SK-N-SH (cell line): Measurements from ENCODE around the gene PRAMEF11. TPM values are rescaled to one million over a fixed set of nuclear protein-coding genes. Genes with fewer than 3 reads are reported as not detected.
"Not testable (repeated sequence)": the region's sequence is repeated elsewhere in the genome, so short reads cannot be mapped to it uniquely, and the experiment has no call there.

Source experiments
- CTCF ChIA-PET: fragments of 300-600, 350-600 bp; formaldehyde crosslinking; extraction: SDS; loops from one replicate; lab custom pipeline; 2021; lab: Yijun Ruan, JAX
- POLR2A ChIA-PET: fragments of 350-600 bp; sonication (Branson Sonifier 250); formaldehyde crosslinking; extraction: SDS; loops from one replicate; lab custom pipeline; 2020; ENCODE audit warnings: antibody characterized with exemption, inconsistent platforms; lab: Yijun Ruan, JAX
- DNase-seq: peaks from one replicate; pipeline ENCODE4 v3.0.0; 2012
- H2AFZ ChIP-seq: fragments of 200-600 bp; sonication (generic); 2 replicates; pipeline ENCODE4 v1.8.1; 2016; ENCODE audit warnings: antibody characterized with exemption, mild to moderate bottlenecking, low read depth
- H3F3A ChIP-seq: fragments of 200-600 bp; sonication (generic); replicated peaks from 2 replicates; pipeline ENCODE3; 2016; ENCODE audit warnings: antibody characterized with exemption, mild to moderate bottlenecking; ENCODE audit not compliant: insufficient read depth
- H3K27ac ChIP-seq, 2 experiments: fragments of 200-500 bp in 1 of 2; fragments of 200-600 bp in 1 of 2; sonication (Bioruptor generic) in 1 of 2; sonication (generic), shearing (Covaris generic) in 1 of 2; 2 replicates each; pipeline versions ENCODE4 v1.5.1 to v1.6.1; 2014 to 2016; ENCODE audit warnings: low read depth in 2 of 2, inconsistent platforms in 1 of 2, low read length in 1 of 2, mild to moderate bottlenecking in 1 of 2, mixed read lengths in 1 of 2
- H3K27me3 ChIP-seq: fragments of 200-600 bp; sonication (generic), shearing (Covaris generic); 2 replicates; pipeline ENCODE4 v1.6.1; 2016; ENCODE audit warnings: mixed run types; ENCODE audit not compliant: insufficient read depth
- H3K36me3 ChIP-seq, 2 experiments: fragments of 200-500 bp in 1 of 2; fragments of 200-600 bp in 1 of 2; sonication (Bioruptor generic) in 1 of 2; sonication (generic) in 1 of 2; replicated peaks in 1 of 2; 2 replicates each; pipeline versions ENCODE3 to v1.5.1; 2014 to 2016; ENCODE audit warnings: low read length in 1 of 2, mild to moderate bottlenecking in 1 of 2; ENCODE audit not compliant: insufficient read depth in 2 of 2, control insufficient read depth in 1 of 2
- H3K4me1 ChIP-seq, 2 experiments: fragments of 200-500 bp in 1 of 2; fragments of 200-600 bp in 1 of 2; sonication (Bioruptor generic) in 1 of 2; sonication (generic), shearing (Covaris generic) in 1 of 2; 2 replicates each; pipeline versions ENCODE4 v1.5.1 to v1.6.1; 2014 to 2016; ENCODE audit warnings: low read depth in 1 of 2, low read length in 1 of 2, mixed run types in 1 of 2; ENCODE audit not compliant: insufficient read depth in 2 of 2, control insufficient read depth in 1 of 2
- H3K4me2 ChIP-seq: fragments of 200-600 bp; sonication (generic), shearing (Covaris generic); 2 replicates; pipeline ENCODE4 v1.6.1; 2017; ENCODE audit warnings: mixed run types
- H3K4me3 ChIP-seq, 2 experiments: fragments of 200-500 bp in 1 of 2; fragments of 200-600 bp in 1 of 2; sonication (Bioruptor generic) in 1 of 2; sonication (generic), shearing (Covaris generic) in 1 of 2; 2 replicates each; pipeline versions ENCODE4 v1.5.1 to v1.8.1; 2014 to 2016; ENCODE audit warnings: low read depth in 2 of 2, inconsistent platforms in 1 of 2, low read length in 1 of 2, mild to moderate bottlenecking in 1 of 2, mixed read lengths in 1 of 2, moderate library complexity in 1 of 2
- H3K79me2 ChIP-seq: fragments of 200-600 bp; sonication (generic); 2 replicates; pipeline ENCODE4 v1.8.1; 2017; ENCODE audit warnings: mild to moderate bottlenecking; ENCODE audit not compliant: insufficient read depth
- H3K9ac ChIP-seq: fragments of 200-600 bp; sonication (generic); 2 replicates; pipeline ENCODE4 v1.6.1; 2017; ENCODE audit warnings: mixed run types
- H3K9me2 ChIP-seq: fragments of 200-600 bp; sonication (generic); 2 replicates; pipeline ENCODE4 v1.6.1; 2017; ENCODE audit warnings: mixed run types
- H3K9me3 ChIP-seq: fragments of 200-600 bp; sonication (generic); 2 replicates; pipeline ENCODE4 v1.6.1; 2017; ENCODE audit warnings: mixed run types, mild to moderate bottlenecking, moderate library complexity
- H4K20me1 ChIP-seq: fragments of 200-600 bp; sonication (generic); 2 replicates; pipeline ENCODE4 v1.6.1; 2017; ENCODE audit warnings: mild to moderate bottlenecking, mixed run types; ENCODE audit not compliant: insufficient read depth
- FOXM1 ChIP-seq: IDR thresholded peaks from 2 replicates; pipeline ENCODE4 v1.4.0; 2012; ENCODE audit warnings: low read depth, mild to moderate bottlenecking
- GATA2 ChIP-seq: sonication (generic); formaldehyde crosslinking; IDR thresholded peaks from 2 replicates; pipeline ENCODE4 v1.5.0; 2020; ENCODE audit warnings: mild to moderate bottlenecking, missing genetic modification reagents
- NFIC ChIP-seq: IDR thresholded peaks from 2 replicates; pipeline ENCODE4 v1.4.0; 2012; ENCODE audit warnings: borderline replicate concordance
- NRF1 ChIP-seq: IDR thresholded peaks from 2 replicates; pipeline ENCODE4 v1.6.1; 2012; ENCODE audit warnings: low read depth, mild to moderate bottlenecking, low read length
- RAD21 ChIP-seq: IDR thresholded peaks from 2 replicates; pipeline ENCODE4 v1.6.1; 2012; ENCODE audit warnings: mild to moderate bottlenecking, low read length
- SIN3A ChIP-seq: IDR thresholded peaks from 2 replicates; pipeline ENCODE4 v1.6.1; 2012; ENCODE audit warnings: low read depth, mild to moderate bottlenecking, low read length, moderate library complexity, borderline replicate concordance
- YY1 ChIP-seq: IDR thresholded peaks from 2 replicates; pipeline ENCODE4 v1.4.0; 2012; ENCODE audit warnings: low read depth, mild to moderate bottlenecking
- WGBS: methylation state at CpG from one replicate; pipeline ENCODE4 v1.1.6; 2017; ENCODE audit warnings: low lambda C conversion rate; 5-methylcytosine and 5-hydroxymethylcytosine counted together
- polyA plus RNA-seq, 3 experiments: library from polyadenylated mRNA; depleted of rRNA; stranded (reverse); fragments of >200 nt; gene quantifications; 2 replicates each; pipeline ENCODE4 v1.2.3, GENCODE V29; 2012
- TF ChIP-seq, protein P1 (sequence below): fragments of 200-600 bp; sonication (generic); IDR thresholded peaks from 2 replicates; pipeline ENCODE4 v1.6.1; 2017; ENCODE audit warnings: antibody characterized with exemption, mild to moderate bottlenecking, moderate library complexity

Gene PRAMEF11
- polyA plus RNA-seq, 1 of the 3 experiments (the other 2 are of a cell fraction) = not detected

DNA sequence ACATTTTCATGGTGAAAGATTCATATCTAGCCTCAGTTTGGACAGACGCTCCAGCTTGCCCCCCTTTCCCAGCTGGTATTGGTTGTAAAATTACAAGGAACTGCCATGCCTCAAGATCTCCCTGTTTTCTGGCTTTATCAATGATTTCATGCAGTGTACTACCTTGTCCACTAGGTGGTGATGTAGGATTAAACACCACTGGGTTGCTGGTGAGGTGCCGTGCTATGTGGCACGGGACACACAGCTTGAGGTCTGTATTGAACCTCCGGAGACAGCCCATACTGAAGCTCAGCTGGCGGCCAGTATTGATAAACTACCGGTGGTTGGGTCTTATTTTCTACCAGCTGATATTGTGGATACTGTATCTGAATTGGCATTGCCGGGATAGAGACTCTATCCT lies 47.4 kb downstream of the PRAMEF11 start:
- 0% methylated on average over 6 of the region's 7 CpGs for WGBS
- H3K4me1 ChIP-seq, H3K9ac ChIP-seq, H4K20me1 ChIP-seq, H3K9me3 ChIP-seq, H3K27ac ChIP-seq, DNase-seq, H3F3A ChIP-seq, CTCF ChIA-PET, H3K27me3 ChIP-seq, H3K9me2 ChIP-seq, H3K4me2 ChIP-seq, POLR2A ChIA-PET, H2AFZ ChIP-seq, H3K4me3 ChIP-seq, H3K79me2 ChIP-seq, H3K36me3 ChIP-seq: not testable (repeated sequence)
- peak; percentile 36 for TF ChIP-seq RAD21
- TF ChIP-seq, protein P1, sequence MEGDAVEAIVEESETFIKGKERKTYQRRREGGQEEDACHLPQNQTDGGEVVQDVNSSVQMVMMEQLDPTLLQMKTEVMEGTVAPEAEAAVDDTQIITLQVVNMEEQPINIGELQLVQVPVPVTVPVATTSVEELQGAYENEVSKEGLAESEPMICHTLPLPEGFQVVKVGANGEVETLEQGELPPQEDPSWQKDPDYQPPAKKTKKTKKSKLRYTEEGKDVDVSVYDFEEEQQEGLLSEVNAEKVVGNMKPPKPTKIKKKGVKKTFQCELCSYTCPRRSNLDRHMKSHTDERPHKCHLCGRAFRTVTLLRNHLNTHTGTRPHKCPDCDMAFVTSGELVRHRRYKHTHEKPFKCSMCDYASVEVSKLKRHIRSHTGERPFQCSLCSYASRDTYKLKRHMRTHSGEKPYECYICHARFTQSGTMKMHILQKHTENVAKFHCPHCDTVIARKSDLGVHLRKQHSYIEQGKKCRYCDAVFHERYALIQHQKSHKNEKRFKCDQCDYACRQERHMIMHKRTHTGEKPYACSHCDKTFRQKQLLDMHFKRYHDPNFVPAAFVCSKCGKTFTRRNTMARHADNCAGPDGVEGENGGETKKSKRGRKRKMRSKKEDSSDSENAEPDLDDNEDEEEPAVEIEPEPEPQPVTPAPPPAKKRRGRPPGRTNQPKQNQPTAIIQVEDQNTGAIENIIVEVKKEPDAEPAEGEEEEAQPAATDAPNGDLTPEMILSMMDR = peak; percentile 55

DNA sequence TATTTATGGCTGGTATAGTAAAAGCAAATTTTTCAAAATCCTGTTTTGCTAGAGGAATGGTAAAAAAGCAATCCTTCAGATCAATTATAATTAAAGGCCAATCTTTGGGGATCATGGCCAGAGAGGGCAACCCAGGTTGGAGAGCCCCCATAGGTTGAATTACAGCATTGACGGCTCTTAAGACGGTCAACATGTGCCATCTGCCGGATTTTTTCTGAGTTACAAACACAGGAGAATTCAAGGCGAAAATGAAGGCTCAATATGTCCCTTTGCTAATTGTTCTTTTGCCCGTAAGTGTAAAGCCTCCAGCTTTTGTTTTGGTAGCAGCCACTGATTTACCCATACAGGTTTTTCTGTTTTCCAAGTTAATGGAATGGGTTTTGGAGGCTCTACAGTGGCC lies 49.7 kb downstream of the PRAMEF11 start:
- WGBS = 20% methylated on average over 1 of the region's 5 CpGs
- H3F3A ChIP-seq, H3K4me2 ChIP-seq, H2AFZ ChIP-seq, H3K27ac ChIP-seq, POLR2A ChIA-PET, H4K20me1 ChIP-seq, H3K9ac ChIP-seq, H3K9me3 ChIP-seq, DNase-seq, H3K4me1 ChIP-seq, H3K9me2 ChIP-seq: not testable (repeated sequence)
- TF ChIP-seq RAD21 = 0 out of 2 replicates have a peak, but pooled peaks have one; percentile 11
- TF ChIP-seq, all 33 proteins: peak for 1; not testable (repeated sequence) for 32
- H3K79me2 ChIP-seq, CTCF ChIA-PET, H3K4me3 ChIP-seq, H3K27me3 ChIP-seq, H3K36me3 ChIP-seq: not testable (repeated sequence)

DNA sequence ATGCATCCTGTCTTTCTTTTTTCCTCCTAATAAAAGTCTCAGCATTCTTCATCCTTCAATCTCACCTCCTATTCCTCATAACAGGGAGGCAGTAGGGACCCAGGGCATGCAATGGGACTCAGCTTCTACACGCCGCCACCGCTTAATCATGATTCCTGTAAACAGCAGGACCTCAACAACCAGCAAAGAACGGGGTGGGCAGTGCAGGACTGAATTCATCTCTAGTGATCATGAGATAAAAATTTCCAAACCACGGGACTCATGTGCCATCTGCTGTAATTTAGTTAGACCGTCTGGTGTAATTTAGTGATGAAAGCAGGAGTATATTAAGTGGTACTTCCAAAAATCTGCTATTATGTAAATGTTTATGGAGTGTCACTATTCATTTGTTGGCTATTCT lies 52.3 kb downstream of the PRAMEF11 start:
- H3K79me2 ChIP-seq = no peaks in the 10 kb centered on the region
- no peak overlapping the region for H3K9ac ChIP-seq
- no peaks in the 10 kb centered on the region for H3F3A ChIP-seq
- no peak overlapping the region for H3K27ac ChIP-seq
- H3K9me3 ChIP-seq = no peaks in the 10 kb centered on the region
- no peaks in the 10 kb centered on the region for H3K36me3 ChIP-seq
- POLR2A ChIA-PET = no interaction called here
- H3K9me2 ChIP-seq = no peaks in the 10 kb centered on the region
- 20% methylated on average over 6 of the region's 6 CpGs for WGBS
- H3K4me2 ChIP-seq = no peak overlapping the region
- peaks cover 7% of the 10 kb centered on the region; the same call in 1 of the 2 replicates for H3K27me3 ChIP-seq
- TF ChIP-seq NRF1 = no peak
- TF ChIP-seq NFIC = no peak
- TF ChIP-seq GATA2 = 0 out of 2 replicates have a peak, but pooled peaks have one; percentile 12
- no peak for TF ChIP-seq FOXM1
- TF ChIP-seq SIN3A = no peak
- TF ChIP-seq YY1 = no peak
- no peak overlapping the region for H2AFZ ChIP-seq
- H3K4me3 ChIP-seq = no peak overlapping the region
- DNase-seq = peak; percentile 6
- CTCF ChIA-PET = no interaction called here
- H4K20me1 ChIP-seq = no peaks in the 10 kb centered on the region
- no peaks in the 10 kb centered on the region for H3K4me1 ChIP-seq
